ENCODE measurements around the gene POLR1A.

Gene POLR1A

DNA sequence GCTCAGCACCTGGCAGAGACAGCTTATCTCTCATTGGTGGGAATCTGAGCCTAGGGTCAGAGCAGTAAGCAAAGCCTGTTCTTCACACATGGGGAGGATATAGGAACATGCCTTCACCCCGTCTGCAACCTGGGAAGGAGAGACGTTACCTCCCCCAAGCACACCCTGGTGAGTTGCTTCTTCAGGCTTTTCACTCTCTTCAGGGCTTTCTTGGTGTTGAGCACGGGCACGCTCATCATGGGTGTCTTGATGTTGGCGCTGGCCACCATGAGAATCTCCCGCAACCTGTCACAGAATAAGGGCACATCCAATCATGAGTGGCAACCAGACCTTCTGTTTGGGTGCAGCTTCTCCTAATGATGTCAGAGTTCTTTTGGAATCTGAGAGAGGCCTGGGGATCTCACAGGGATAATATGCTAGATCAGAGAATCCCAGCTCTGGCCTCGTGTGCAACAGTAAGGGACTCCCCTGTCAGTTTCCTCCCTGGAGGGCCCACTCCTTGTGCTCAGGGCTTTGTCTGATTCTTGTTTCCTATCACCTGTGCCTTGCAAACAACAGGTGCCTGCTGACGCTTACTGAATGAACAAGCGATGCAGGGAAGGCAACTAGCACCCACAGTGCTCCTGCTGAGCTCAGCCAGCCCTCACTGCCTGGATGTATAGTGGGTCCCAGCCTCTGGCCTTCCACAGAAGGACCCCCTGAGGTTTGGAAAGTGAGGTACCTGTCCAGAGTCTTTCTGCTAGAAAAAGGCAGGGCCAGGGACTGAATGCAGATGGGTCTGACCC lies 66.3 kb downstream of the POLR1A start:
- H3K36me3 ChIP-seq (ENCODE audit: control insufficient read depth, insufficient read depth, low read length): peaks cover 18% of the 10 kb centered on the region
- H3K4me1 ChIP-seq (ENCODE audit: control insufficient read depth, insufficient read depth, low read length, poor library complexity, severe bottlenecking): peaks cover 68% of the 10 kb centered on the region
- no peak overlapping the region for H3K4me3 ChIP-seq (ENCODE audit: insufficient read depth, low read depth, low read length, poor library complexity, severe bottlenecking)
- no peaks in the 10 kb centered on the region for H3K27me3 ChIP-seq (replicated peaks; ENCODE audit: control insufficient read depth, insufficient read depth, low read length, poor library complexity, severe bottlenecking)
- peak overlapping the region; percentile 93 for H3K27ac ChIP-seq (ENCODE audit: insufficient read depth, low read length, poor library complexity, severe bottlenecking)
- DNase-seq: no peak
- H3K9me3 ChIP-seq (ENCODE audit: control insufficient read depth, low read length): no peaks in the 10 kb centered on the region

DNA sequence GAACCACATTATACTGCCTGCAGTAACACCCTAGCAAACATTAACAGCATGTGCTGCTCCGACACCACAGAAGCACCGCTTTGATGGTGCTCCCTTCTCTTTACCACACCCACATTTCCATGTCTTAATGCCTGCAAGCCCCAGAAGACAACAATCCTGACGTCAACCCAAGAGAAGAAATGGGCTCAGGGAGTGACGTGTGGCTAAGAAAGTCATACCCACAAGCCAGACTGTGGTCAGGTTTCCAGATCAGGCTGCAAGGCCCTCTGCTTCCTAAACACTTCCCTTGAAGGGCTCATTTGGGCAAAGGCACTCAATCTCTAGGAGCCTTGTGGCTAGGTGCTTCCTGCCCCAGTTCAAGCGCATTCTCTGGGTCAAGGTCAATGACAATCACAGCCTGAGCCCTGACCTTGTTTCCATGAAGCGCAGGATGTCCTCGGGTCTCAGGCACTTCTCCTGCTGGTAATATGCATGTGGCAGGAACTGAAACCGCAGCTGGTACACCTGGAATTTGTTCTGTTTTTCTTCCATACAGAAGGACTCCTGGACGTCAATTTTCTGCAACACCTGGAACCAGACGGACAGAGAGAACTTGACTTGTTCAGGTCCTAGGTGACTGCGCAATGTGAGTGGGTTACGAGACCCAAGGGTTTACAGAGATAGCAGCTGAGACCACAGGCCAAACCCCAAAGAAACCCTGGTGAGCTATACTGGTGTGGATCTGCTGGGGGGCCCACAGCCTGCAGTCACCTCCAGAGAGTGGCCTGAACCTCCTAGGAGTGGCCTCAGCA lies 67.2 kb downstream of the POLR1A start:
- H3K27me3 ChIP-seq (replicated peaks; ENCODE audit: control insufficient read depth, insufficient read depth, low read length, poor library complexity, severe bottlenecking): no peaks in the 10 kb centered on the region
- peak; percentile 75 to 85 (median 82) for DNase-seq
- H3K27ac ChIP-seq (ENCODE audit: insufficient read depth, low read length, poor library complexity, severe bottlenecking): peak overlapping the region; percentile 93
- H3K9me3 ChIP-seq (ENCODE audit: control insufficient read depth, low read length): no peaks in the 10 kb centered on the region
- peaks cover 74% of the 10 kb centered on the region for H3K4me1 ChIP-seq (ENCODE audit: control insufficient read depth, insufficient read depth, low read length, poor library complexity, severe bottlenecking)
- H3K4me3 ChIP-seq (ENCODE audit: insufficient read depth, low read depth, low read length, poor library complexity, severe bottlenecking): no peak overlapping the region
- peaks cover 11% of the 10 kb centered on the region for H3K36me3 ChIP-seq (ENCODE audit: control insufficient read depth, insufficient read depth, low read length)

DNA sequence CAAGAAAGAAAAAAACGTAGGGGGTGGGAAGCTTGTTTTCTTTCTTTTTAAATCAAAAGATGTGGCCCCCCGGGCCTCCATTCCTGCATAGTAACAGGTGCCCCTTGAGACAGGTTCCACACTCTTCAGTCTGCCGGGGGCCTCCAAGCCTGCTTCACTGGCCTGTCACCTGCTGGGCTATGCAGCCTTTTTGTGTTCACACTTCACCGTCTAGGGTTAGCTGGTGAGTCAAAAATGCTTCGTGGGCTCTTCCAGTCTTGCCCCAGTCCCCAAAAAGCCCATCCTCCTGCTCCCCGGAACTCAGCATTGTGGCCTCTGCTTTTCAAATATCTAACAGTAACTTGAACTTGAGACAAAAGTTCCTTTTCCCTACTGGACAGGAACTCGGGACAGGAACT lies 67.9 kb downstream of the POLR1A start:
- H3K9me3 ChIP-seq (ENCODE audit: control insufficient read depth, low read length): no peaks in the 10 kb centered on the region
- peaks cover 11% of the 10 kb centered on the region for H3K36me3 ChIP-seq (ENCODE audit: control insufficient read depth, insufficient read depth, low read length)
- H3K4me1 ChIP-seq (ENCODE audit: control insufficient read depth, insufficient read depth, low read length, poor library complexity, severe bottlenecking): peaks cover 74% of the 10 kb centered on the region
- H3K27me3 ChIP-seq (replicated peaks; ENCODE audit: control insufficient read depth, insufficient read depth, low read length, poor library complexity, severe bottlenecking): no peaks in the 10 kb centered on the region
- peak overlapping the region; percentile 93 for H3K27ac ChIP-seq (ENCODE audit: insufficient read depth, low read length, poor library complexity, severe bottlenecking)
- no peak overlapping the region for H3K4me3 ChIP-seq (ENCODE audit: insufficient read depth, low read depth, low read length, poor library complexity, severe bottlenecking)
- DNase-seq: peak in 1 of 3 donors; percentile 24

DNA sequence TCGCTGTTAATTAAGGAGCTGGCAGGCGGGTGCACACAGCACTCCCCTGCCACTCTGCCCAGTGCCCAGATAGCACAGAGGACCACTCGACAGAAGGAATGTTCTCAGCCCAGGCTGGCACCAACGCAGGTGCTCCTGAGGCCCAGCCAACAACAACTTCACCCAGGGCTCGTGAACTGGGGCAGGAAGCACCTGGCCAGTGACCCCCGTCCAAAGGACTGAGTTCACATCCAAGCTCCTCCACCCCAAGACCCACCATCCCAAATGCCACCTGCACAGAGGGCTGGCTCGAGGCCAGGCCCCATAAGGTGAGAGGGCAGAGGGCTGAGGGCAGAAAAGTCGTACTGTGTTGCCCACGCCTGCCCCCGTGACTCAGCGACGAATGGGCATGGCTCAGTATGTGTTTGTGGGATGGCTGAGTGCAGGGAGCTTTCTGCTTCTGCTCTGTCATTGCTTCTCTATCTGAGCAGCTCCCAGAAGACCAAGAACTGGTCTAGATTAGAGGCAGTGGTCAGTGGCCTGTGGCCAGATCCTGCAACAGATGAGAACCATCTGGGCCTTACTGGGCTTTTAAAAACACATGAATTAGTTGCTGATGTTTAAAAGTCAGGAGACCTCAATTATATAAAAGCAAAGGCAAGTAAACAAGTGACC lies 68.4 kb downstream of the POLR1A start:
- peaks cover 74% of the 10 kb centered on the region for H3K4me1 ChIP-seq (ENCODE audit: control insufficient read depth, insufficient read depth, low read length, poor library complexity, severe bottlenecking)
- peak in 2 of 3 donors; percentile 28 to 41 for DNase-seq

DNA sequence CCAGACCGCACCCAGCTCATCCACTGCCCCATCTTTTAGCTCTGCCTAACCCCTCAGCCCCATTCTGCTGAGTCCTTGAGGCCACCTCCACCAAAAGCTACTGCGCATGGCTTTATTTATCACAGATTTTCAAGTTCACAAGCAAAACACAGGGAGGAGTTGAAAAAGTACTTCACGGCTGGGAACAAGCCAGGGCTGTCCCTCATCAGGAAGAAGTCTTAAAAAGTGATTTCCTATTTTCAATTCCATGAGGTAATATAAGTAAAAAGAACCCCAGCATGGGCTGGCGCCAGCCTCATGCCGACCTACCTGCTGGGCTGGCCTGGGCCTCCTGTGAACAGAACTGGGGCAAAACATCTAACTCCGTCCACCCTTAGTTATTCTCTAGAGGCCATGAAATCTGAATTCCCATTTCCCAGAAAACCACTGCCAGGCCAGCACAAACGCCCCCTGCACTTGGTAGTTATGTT lies 69.0 kb downstream of the POLR1A start:
- no peak for DNase-seq
- Histone ChIP-seq H3K27ac (ENCODE audit: insufficient read depth, low read length, poor library complexity, severe bottlenecking) (peak overlapping the region; percentile 93), H3K36me3 (ENCODE audit: control insufficient read depth, insufficient read depth, low read length) (peaks cover 17% of the 10 kb centered on the region), H3K4me3 (ENCODE audit: insufficient read depth, low read depth, low read length, poor library complexity, severe bottlenecking) (no peak overlapping the region), H3K27me3 (replicated peaks; ENCODE audit: control insufficient read depth, insufficient read depth, low read length, poor library complexity, severe bottlenecking) (no peaks in the 10 kb centered on the region), H3K4me1 (ENCODE audit: control insufficient read depth, insufficient read depth, low read length, poor library complexity, severe bottlenecking) (peaks cover 74% of the 10 kb centered on the region), H3K9me3 (ENCODE audit: control insufficient read depth, low read length) (no peaks in the 10 kb centered on the region)

More for the DNA sequence above, 68.4 kb downstream of the POLR1A start:
- Histone ChIP-seq H3K9me3 (ENCODE audit: control insufficient read depth, low read length) (no peaks in the 10 kb centered on the region), H3K36me3 (ENCODE audit: control insufficient read depth, insufficient read depth, low read length) (peaks cover 11% of the 10 kb centered on the region), H3K27me3 (replicated peaks; ENCODE audit: control insufficient read depth, insufficient read depth, low read length, poor library complexity, severe bottlenecking) (no peaks in the 10 kb centered on the region), H3K27ac (ENCODE audit: insufficient read depth, low read length, poor library complexity, severe bottlenecking) (peak overlapping the region; percentile 93), H3K4me3 (ENCODE audit: insufficient read depth, low read depth, low read length, poor library complexity, severe bottlenecking) (no peak overlapping the region)

DNA sequence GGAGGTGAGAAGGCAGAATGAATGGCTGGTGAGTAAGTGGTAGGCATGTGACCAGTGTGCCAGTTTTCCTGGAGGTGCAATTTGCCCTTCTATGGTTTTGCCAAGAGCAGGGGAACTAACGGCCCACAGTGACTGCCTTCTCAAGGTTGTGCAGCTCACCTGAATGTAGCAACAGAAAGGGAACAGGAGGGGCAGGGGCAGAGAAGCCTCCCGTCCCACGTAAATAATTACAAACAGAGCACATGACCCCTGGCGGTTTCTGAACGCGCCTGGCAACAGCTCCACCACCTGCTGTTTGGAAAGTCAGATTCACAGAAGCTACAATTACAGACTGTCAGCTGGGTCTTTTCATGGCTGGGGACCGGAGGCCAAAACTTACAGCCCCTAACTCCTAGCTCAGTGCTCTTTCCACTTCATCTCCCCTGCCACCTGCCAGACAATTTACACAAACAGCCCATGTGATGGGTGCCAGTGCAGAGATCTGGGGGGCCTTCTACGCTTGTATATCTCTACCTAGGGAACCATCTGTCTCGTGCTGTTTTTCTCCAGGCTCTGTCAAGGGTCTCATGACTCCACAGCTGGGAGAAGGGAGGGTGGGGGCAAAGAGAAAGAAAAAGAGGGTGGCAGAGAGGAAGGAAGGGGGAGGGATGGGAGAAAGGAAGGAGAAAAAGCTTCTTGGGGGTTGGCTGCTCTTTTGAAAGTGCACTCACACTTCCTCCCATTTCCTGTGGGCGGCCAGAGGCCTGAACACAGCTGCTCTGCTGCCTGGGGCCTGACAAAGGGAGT lies 69.6 kb downstream of the POLR1A start:
- Histone ChIP-seq H3K4me1 (ENCODE audit: control insufficient read depth, insufficient read depth, low read length, poor library complexity, severe bottlenecking) (peaks cover 69% of the 10 kb centered on the region), H3K9me3 (ENCODE audit: control insufficient read depth, low read length) (no peaks in the 10 kb centered on the region), H3K27me3 (replicated peaks; ENCODE audit: control insufficient read depth, insufficient read depth, low read length, poor library complexity, severe bottlenecking) (no peaks in the 10 kb centered on the region), H3K4me3 (ENCODE audit: insufficient read depth, low read depth, low read length, poor library complexity, severe bottlenecking) (peak overlapping the region; percentile 31), H3K27ac (ENCODE audit: insufficient read depth, low read length, poor library complexity, severe bottlenecking) (peak overlapping the region; percentile 93), H3K36me3 (ENCODE audit: control insufficient read depth, insufficient read depth, low read length) (peaks cover 23% of the 10 kb centered on the region)
- peak; percentile 55 to 67 (median 60) for DNase-seq

DNA sequence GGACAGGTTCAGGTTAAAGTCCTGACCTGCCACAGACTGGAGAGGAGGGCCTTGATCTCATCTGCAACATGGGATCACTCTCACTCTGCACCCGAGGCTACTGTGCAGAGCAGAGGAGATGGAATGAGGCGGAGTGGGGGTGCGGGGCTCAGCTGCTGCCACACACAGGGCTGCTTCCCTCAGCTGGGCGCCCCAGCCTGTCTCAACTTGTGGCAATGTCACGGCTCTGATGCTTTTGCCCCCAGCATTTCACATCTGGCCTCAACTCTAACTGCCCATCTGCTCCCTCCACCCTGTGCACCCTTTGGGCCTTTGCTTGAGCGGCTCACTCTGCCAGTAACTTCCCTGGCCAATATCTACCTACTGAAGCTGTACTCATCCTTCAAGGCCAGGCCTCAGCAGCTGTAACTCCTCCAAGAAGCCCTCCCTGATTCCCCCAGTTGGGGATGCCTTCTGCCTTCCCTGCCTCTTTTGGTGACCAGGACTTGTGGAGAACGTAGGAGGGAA lies 70.3 kb downstream of the POLR1A start:
- Histone ChIP-seq H3K36me3 (ENCODE audit: control insufficient read depth, insufficient read depth, low read length) (peaks cover 29% of the 10 kb centered on the region), H3K4me1 (ENCODE audit: control insufficient read depth, insufficient read depth, low read length, poor library complexity, severe bottlenecking) (peaks cover 62% of the 10 kb centered on the region), H3K4me3 (ENCODE audit: insufficient read depth, low read depth, low read length, poor library complexity, severe bottlenecking) (no peak overlapping the region), H3K9me3 (ENCODE audit: control insufficient read depth, low read length) (no peaks in the 10 kb centered on the region), H3K27me3 (replicated peaks; ENCODE audit: control insufficient read depth, insufficient read depth, low read length, poor library complexity, severe bottlenecking) (no peaks in the 10 kb centered on the region), H3K27ac (ENCODE audit: insufficient read depth, low read length, poor library complexity, severe bottlenecking) (peak overlapping the region; percentile 93)
- DNase-seq: no peak

DNA sequence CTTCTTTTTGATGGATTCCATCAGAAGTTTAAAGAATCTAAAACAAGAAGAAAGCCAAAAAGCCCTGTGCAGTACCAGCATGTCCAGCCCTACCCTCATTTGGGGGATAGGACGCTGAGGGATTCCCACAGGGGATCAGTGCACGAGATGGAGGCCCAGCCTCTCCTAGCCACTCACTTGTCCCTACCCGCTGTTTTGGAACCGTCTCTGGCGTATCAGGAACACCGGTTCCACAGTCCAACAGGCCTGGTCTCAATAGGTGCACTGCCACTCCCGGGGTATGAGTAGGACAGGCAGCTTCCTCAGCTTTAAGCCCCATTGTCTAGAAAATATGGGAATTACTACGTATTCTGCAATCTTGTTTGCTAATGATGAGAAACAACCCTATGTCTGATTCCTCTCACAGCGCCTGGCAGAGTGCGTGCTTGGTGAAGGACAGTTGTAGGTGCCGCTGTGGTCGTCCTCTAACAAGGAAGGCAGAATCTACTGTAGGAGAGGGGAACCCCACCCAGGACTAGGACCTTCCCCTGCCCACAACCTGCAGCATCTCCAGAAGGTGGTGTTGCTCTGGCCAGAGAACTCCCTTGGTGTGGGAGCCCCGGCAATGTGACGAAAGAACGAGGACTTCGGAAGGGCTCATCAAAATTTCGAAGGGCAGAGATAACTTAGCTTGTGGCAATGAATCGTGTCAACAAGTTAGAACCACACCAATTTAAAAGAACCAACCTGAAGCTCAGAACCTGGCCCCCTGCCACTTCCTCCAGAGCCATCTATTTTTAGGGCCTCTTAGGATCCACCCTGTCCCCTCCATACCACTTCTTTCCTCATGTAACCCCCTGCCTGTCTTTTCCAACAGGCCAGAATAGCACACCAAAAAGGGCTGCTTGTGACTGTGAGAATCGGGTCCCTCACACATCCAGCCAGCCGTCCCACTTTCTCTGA lies 71.7 kb downstream of the POLR1A start:
- H3K27ac ChIP-seq (ENCODE audit: insufficient read depth, low read length, poor library complexity, severe bottlenecking): peak overlapping the region; percentile 43
- no peak overlapping the region for H3K4me3 ChIP-seq (ENCODE audit: insufficient read depth, low read depth, low read length, poor library complexity, severe bottlenecking)
- peaks cover 40% of the 10 kb centered on the region for H3K36me3 ChIP-seq (ENCODE audit: control insufficient read depth, insufficient read depth, low read length)
- H3K4me1 ChIP-seq (ENCODE audit: control insufficient read depth, insufficient read depth, low read length, poor library complexity, severe bottlenecking): peaks cover 50% of the 10 kb centered on the region
- no peaks in the 10 kb centered on the region for H3K27me3 ChIP-seq (replicated peaks; ENCODE audit: control insufficient read depth, insufficient read depth, low read length, poor library complexity, severe bottlenecking)
- no peak for DNase-seq
- no peaks in the 10 kb centered on the region for H3K9me3 ChIP-seq (ENCODE audit: control insufficient read depth, low read length)

Measured in effector memory CD4-positive, alpha-beta T cell (primary cell).